Measurements from ENCODE around the gene TMEM267.
"Not testable (repeated sequence)": the region's sequence is repeated elsewhere in the genome, so short reads cannot be mapped to it uniquely, and the experiment has no call there.

TMEM267 gene

DNA sequence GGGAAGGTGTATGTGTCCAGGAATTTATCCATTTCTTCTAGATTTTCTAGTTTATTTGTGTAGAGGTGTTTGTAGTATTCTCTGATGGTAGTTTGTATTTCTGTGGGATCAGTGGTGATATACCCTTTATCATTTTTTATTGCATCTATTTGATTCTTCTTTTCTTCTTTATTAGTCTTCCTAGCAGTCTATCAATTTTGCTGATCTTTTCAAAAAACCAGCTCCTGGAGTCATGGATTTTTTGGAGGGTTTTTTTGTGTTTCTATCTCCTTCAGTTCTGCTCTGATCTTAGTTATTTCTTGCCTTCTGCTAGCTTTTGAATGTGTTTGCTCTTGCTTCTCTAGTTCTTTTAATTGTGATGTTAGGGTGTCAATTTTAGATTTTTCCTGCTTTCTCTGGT is 42.1 kb downstream of the TMEM267 start:
- not testable (repeated sequence) for DNase-seq

DNA sequence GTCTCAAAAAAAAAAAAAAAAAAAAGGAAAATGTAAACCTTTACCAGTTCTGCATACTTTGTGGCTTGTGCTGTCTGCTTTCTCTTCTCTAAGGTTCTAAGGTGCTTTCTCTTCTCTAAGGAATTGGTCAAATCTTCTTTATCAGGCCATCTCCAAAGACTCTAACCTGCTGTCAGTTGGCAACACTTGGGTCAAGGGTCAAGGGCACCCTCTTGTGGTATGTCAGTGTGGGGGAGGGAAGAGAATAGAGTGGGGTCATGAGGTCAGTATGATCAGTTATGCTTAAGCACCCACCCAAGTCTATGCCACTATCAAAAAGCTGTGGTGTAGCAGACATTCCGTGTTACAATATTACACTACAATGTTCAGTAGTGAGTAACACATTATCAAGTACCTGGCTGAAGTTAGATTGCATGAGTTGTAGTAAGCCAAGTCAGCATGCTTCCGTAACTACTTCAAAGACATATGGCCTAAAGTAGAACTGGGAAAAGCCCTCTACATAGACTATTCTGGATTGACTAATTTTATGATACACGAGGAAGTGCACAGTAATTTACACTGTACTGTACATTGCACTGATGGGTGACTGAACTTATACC is 46.5 kb downstream of the TMEM267 start:
- no peak for DNase-seq

DNA sequence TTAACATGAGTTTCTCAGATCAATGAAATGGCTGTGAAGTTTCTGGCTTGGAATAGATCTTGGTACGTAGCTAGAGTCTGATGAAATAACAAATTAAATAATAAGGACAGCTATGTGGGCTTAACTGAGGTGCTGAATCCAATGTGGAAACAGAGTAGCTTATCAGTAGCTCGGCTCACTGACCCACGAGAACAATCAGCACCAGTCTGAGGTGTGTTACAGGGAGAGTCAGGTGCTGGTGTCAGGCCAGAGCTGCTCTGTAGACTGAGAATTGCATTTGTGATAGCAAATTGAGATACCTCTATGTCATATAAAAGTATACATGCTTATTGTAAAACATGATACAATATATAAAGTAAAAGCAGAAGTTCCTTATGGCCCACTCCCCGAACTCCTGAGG is 50.3 kb downstream of the TMEM267 start:
- no peak for DNase-seq

DNA sequence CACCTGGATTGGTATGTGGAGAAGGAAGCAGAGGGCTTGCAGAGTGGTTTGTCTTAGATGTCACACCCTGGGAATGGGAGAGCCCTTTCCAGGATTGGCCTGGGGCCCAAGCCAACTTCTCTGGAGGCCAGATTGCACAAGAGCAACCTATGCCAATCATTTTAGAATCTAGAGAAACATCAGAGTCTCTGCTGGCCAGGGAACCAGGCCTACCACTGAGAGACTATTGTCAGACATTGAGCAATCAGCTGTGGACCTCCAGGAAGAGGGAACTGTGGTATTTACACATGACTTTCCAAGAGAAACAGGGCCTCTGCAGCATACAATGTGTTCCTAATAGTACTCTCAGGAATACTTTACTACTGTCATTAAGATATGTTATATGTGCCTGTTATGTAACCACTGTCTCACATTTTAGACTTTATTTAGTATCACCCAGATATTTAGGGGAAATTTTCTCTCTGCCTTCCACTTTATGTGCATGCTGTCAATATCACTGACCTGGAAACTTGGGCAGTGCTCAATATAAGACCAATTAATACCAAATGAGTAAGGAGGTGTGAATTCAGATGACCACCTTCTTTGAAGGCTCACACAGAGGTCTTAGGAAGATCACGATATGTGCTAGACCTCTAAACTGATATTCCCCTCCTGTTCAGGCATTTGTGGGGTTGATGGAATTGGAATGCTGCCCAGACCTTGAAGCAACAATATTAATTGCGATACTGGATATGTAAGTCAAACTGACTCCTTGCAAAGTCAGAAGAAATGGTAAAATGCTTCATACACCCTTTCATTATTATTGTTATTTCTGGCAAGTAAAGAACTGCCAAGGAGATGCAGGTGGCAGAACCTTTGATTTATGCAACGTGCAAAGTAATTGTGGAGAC is 50.9 kb downstream of the TMEM267 start:
- DNase-seq, result no peak

DNA sequence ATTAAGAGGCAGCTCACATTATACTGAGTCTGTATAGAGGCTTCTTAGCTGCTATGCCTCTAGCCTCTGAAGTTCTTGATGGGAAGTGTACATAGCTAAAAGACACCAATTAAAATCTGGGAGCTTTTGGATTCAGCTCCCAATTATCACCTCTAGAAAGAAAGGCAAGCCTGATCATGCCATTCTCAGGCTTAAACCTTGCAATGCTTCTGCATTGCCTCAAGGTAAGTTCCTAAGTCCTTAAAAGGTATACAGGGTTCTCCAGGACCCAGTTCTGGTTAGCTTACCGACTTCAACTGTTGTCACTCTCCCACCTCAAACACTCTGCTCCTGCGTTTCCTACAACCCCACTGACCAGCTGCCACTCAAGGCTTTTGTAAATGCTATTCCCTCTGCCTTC is 54.0 kb downstream of the TMEM267 start:
- no peak for DNase-seq

DNA sequence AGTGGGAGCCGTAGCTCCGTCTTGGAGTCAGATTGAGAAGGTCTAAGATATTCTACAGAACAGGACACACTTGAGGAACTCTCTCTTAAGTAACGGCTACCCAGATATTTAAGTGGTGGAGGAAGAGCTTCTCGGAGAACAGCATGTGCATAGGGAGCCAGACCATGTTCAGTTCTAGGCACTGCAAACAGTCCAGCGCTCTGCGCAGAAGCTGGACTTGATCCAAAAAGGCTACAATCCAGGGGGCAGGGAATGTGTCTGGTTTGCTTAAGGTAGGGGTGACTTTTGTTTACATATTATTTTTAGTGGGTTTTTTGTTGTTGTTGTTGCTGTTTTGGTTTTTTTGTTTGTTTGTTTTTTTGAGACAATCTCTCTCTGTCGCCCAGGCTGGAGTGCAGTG is 54.6 kb downstream of the TMEM267 start:
- DNase-seq, result no peak

DNA sequence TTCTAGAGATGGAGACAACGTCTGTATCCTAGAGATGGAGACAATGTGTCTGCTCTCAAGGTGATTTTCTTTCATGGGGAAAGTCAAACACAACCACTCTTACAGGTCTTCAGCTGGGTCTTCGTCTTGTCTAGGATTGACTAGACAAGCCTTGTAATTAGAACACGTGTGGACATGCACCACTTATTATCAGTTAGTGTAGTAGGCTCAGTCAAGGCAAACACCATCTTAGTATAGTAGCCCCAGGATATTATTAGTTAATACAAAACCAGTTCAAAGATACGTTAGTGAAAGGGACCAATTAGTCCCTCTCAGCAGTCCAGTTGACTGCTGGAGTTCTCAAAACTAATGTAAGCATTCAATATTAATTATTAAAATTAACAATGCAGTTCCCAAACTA is 56.4 kb downstream of the TMEM267 start:
- DNase-seq, result no peak

DNA sequence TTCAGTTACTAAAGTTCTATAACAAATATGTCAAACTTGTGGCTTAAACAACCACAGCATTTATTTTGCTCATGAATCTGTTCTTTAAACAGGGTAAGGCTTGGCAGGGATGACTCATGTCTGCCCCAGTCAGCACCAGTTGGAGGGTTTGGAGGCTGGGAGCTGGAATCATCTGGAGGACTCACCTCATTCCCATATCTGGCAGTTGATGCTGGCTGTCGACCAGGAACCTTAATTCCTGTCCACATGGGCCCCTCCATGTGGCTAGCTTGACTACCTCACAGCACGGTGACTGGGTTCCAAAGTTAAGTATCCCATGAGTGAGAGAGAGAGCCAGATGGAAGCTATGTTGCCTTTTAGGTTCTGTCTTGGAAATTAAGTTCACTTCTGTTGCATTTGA is 57.7 kb downstream of the TMEM267 start:
- DNase-seq, result no peak

DNA sequence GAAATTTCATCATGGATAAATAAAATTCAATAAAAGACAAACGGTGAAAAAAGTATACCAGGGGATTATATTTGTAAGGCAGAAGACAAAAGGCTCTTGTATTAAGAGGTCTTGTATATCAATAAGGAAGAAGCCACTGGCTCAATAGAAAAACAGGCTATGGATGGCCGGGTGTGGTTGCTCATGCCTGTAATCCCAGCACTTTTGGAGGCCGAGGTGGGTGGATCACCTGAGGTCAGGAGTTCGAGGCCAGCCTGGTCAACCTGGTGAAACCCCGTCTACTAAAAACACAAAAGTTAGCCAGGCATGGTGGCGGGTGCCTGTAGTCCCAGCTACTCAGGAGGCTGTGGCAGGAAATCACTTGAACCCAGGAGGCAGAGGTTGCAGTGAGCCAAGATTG is 60.6 kb downstream of the TMEM267 start:
- DNase-seq, result not testable (repeated sequence)

DNA sequence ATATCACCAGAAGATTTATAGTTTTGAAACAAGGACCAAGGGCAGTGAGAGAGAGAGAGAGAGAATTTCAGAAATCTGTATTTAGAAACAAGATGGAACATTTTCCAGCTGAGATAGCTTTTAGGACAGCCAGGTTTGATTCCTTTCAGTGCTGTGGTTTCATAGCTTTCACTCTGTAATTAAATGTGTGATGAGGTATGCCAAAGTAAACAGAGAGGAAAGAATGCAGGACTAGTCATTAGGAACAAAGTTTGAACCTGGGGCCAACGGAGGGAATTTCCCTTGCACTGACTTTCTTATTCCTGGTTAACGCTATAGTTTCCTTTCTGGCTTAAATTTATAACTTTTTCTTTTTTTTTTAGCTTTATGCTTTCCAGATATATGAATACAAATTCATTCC is 61.5 kb downstream of the TMEM267 start:
- DNase-seq, result no peak

DNA sequence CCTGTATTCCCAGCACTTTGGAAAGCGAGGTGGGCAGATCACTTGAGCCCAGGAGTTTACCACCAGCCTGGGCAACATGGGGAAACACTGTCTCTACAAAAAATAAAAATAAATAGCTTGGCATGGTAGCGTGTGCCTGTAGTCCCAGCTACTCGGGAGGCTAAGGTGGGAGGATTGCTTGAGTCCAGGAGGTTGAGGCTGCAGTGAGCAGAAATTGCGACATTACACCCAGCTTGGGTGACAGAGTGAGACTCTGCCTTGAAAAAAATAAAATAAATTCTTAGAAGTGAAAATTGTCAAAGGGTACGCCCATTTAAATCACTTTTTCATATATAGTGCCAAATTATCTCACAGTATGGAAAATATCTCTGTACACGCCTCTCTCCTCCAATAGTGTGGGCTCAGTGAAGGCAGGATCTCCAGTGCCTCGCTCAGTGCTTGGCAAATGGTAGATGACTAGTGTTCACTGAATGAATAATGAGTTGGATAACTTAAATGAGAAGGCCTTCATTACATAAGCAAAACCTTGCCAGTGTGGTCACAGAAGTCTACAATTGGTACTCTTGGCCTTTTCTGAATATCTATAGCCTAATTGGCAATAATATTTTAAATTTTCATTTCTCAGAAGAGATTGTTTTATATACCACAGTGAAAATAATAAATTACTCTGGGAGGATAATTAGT is 62.1 kb downstream of the TMEM267 start:
- no peak for DNase-seq

DNA sequence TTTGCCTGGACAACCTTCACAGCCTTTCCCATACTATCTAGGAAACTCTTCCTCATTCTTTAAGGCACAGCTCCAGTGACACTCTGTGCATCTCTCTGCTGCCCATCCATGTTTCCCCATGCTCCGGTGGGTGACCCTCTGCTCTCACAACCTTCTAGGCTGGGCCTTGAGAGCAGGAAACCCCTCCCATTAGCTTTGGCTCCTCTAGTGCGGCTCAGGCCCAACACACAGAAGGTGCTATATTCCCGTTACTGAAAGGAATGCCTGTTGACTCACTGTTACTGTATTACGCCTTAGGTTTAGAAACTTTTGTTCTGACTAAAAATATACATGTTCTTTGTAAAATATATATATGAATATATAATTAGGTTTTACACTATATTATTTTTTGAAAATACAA is 63.4 kb downstream of the TMEM267 start:
- DNase-seq, result no peak

DNA sequence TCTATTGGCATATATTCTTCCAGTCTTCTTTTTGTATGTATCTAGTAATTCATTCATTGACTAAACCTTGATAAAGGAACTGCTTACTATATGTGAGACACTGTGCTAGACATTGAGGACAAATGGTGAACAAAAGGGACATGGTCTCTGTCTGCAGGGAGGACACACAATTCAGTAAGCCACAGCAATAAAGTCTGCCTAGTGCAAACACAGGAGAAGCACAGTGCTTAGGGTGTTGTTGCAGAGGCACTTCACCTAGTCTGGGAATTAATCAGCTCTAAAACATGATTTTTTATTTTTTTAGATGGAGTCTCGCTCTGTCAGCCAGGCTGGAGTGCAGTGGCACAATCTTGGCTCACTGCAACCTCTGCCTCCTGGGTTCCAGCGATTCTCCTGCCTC is 65.1 kb downstream of the TMEM267 start:
- no peak for DNase-seq

DNA sequence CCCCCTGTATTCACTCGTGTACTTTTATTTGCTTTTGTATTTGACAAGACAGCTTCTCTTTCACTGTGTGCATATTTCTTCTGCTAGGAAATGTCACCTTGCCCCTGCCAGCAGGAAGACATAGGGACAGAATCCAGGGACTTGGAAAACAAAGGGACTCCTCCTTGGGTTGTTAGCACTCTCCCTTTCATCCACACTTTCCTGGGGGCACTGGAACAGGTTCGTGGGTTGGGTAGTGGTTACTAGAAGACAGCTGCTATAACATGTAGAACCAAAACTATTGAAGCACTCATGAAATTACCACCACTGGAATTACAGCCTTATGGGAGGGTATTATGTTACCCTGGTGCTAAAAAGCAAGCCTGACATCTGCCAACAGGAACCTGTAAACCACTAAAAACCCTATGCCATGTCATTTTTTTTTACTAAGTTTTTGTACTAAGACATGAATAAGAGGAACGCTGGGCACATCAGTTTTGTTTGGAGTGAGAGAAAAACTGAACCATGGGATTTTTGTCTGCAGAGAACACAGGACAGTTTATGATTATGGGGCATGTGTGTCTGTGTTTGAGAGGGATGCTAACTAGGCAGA is 66.8 kb downstream of the TMEM267 start:
- DNase-seq, result no peak

DNA sequence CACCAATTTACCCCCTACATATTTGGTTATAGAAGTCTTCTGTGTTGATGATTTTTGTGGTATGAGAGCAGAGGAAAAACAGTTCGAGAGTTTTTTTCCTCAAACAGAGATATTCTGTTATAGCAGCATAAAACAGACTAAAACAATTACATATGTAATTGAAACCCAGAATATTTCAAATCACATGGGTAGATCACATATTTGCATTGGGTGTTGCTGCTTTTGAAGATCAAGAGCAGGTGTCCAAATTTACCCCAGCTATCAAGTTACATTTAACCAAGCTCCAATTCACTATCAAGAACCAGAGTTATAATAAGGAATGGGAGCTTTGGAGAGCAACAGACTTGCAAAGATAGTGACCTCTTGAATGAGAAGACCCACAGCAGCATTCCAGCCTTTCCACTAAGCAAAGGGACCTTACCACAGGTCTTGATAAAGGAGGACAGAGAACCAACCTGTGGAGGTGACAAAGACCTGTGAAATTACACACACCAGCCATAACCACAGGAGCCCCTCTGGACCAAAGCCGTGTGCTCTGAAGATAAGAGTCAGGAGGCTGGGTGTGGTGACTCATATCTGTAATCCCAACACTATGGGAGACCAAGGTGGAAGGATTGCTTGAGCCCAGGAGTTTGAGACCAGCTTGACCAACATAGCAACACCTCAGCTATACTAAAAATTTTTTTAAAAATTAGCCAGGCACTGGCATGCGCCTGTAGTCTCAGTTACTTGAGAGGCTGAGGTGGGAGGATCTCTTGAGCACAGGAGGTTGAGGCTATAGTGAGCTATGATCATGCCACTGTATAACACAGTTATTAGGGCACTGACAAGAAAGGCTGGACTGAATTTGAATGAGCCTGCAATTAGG is 67.5 kb downstream of the TMEM267 start:
- DNase-seq, result no peak

DNA sequence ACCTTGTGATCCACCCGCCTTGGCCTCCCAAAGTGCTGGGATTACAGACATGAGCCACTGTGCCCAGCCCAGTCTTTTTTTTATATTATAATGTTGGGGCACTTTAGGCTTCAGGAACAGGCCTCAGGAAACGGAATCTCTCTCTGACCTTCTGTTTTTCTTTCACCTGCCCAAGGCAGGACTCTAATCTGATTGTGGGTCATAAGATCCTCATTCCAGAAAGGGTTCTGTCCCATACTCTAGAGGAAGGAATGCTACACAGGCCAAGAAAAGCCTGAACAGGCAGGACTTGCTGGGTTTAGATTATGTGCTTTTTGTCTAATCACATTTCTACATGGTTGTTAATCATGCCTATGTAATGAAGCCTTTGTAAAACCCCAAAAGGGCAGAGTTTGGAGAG is 69.7 kb downstream of the TMEM267 start:
- DNase-seq, result no peak

DNA sequence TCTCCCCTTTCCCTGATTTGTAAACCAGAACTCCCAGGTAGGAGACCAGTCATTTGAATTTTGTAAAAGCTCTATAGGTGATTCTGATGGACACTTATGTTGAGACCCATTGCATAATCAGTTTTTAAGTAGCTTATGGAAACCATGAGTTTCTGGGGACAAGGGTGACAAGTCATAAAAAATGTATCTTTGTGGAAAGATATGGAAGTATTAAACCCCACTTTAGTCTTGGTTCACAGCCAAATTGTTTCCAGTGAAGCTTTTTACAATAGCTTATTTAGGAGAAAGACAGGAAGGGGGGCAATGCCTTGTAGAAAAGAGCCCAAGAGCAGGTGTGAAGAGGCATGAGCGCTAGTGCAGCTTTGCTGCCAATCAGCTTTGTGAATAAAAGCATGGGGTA is 71.0 kb downstream of the TMEM267 start:
- no peak for DNase-seq

DNA sequence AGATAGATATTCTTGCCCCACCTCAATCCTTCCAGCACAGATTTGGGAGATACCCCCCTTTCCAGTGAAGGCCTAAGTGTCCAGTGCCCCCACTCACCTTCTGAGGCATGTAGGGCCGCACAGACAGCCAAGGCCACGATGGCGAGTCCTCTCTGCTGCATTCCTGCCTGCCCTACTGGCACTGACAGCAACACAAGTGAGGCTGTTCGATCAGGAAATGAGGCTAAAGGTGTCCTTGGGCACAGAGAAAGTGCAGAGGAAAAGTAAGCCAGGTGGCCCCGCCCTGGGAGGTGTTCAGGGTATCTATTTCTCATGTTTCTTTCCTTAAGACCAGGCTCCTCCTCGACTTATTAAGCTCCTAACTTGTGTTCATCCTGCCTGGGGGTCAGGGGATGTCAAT is 71.5 kb downstream of the TMEM267 start, which contains the start of gene CCL28:
TSS of gene CCL28 (minus strand) at position 236 of the 400 bp plus-strand sequence. CDS start at position 161, 75 bp downstream.
- DNase-seq, result no peak

DNA sequence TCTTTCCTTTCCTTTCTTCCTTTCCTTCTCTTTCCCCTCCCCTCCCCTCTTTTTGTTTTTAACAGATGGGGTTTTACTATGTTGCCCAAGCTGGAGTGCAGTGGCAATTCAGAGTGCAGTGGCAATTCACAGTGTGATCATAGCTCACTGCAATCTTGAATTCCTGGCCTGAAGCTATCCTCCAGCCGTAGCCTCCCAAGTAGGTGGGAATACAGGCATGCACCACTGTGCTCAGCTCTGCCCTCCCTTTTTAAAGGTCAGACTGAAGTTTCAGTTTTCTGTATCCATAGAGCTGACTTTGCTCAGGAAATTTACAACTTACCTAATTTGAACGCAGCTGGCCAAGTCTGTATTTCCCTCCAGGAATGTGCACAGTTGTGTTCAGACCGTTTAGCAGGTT is 72.2 kb downstream of the TMEM267 start:
- no peak for DNase-seq

DNA sequence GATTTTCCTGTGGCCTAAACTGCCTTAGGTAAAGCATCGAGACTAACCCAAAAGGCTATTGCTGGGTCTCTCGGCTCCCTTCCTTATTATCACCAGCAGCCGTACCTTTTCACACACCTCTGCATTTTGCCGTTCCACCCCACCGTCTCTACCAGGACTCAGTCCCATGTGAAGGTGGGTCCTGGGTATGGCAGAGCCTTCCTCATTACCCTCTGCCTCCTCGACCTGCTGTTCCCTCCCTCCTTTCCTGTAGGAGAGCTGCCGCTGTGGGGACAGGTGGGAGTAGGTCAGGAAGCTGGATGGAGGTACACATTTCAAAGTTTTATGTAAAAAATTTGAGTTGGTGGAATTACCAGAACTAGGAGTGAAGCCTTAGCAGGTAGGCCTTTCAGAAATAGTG is 73.3 kb downstream of the TMEM267 start:
- no peak for DNase-seq

DNA sequence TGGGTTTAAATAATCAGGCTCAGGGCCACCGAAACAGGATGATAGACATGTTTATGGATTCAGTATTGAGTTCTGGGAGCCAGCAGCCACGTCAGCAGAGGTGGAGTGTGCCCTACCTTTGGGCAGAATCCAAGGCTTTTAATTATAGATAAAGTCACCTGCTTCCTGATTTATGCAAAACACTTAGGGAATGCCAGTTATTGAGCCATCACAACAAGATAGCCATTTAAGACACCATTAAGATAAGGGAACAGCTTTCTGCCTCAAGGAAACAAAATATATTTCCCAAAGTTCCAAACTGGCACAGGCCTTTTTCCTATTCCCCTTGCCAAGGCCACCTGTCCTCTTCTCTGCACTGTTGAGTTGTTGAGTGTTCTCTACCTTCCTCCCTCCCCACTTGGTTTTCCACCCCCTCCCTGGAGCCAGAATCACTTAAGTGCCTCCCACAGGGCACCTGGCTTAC is 73.8 kb downstream of the TMEM267 start:
- no peak for DNase-seq

DNA sequence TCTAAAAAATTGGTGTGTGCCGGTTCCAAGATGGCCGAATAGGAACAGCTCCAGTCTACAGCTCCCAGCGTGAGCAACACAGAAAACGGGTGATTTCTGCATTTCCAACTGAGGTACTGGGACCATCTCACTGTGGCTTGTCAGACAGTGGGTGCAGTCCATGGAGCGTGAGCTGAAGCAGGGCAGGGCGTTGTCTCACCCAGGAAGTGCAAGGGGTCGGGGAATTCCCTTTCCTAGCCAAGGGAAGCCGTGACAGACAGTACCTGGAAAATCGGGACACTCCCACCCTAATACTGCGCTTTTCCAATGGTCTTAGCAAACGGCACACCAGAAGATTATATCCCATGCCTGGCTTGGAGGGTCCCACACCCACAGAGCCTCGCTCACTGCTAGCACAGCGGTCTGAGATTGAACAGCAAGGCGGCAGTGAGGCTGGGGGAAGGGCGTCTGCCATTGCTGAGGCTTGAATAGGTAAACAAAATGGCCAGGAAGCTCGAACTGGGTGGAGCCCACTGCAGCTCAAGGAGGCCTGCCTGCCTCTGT is 81.1 kb downstream of the TMEM267 start:
- not testable (repeated sequence) for DNase-seq

Measured in activated CD4-positive, CD25-positive, alpha-beta regulatory T cell treated with anti-CD3 and anti-CD28 coated beads, Interleukin-2, amount 50 U/mL, for 72 hours (primary cell).